CD4-positive, alpha-beta T cell (primary cell): Measurements from ENCODE around the gene COL7A1. TPM values are rescaled to one million over a fixed set of nuclear protein-coding genes. Genes with fewer than 3 reads are reported as not detected.

ENCODE experiments used
- ATAC-seq: fragments of 200-7000 bp; cut with Tn5 transposase; one replicate; pipeline ENCODE4 v1.10.0; 2022; ENCODE audit warnings: mild to moderate bottlenecking; ENCODE audit not compliant: poor library complexity
- CTCF ChIA-PET: fragments of 350-600 bp; sonication (Branson Sonifier 250); formaldehyde crosslinking; loops from one replicate; lab custom pipeline; 2021; ENCODE audit warnings: antibody characterized with exemption, inconsistent platforms; lab: Charles Lee
- POLR2A ChIA-PET: fragments of 350-600 bp; sonication (Branson Sonifier 250); formaldehyde crosslinking; loops from one replicate; lab custom pipeline; 2021; ENCODE audit warnings: antibody characterized with exemption, inconsistent platforms; lab: Charles Lee
- DNase-seq, 14 experiments: peaks; one replicate each; pipeline ENCODE4 v3.0.0-alpha.2; 2013 to 2020; ENCODE audit warnings: mixed read lengths in 2 of 14
- H3K27ac ChIP-seq, 2 donors: one replicate each; pipeline versions ENCODE4 v1.5.1 to v1.7.0; 2013; ENCODE audit warnings: low read length in 2 of 2, low read depth in 1 of 2, mild to moderate bottlenecking in 1 of 2
- H3K27me3 ChIP-seq, 2 experiments: 1 replicate in 1 of 2; 2 replicates in 1 of 2; pipeline versions ENCODE4 v1.6.1 to v1.7.0; 2013; ENCODE audit warnings: low read length in 2 of 2, control low read depth in 1 of 2, mild to moderate bottlenecking in 1 of 2, moderate library complexity in 1 of 2; ENCODE audit not compliant: insufficient read depth in 2 of 2, control insufficient read depth in 1 of 2
- H3K36me3 ChIP-seq: one replicate; pipeline ENCODE4 v1.6.1; 2013; ENCODE audit warnings: low read length, control low read depth; ENCODE audit not compliant: insufficient read depth
- H3K4me1 ChIP-seq: one replicate; pipeline ENCODE4 v1.6.1; 2013; ENCODE audit warnings: low read length, control low read depth; ENCODE audit not compliant: insufficient read depth
- H3K4me3 ChIP-seq: one replicate; pipeline ENCODE4 v1.5.1; 2013; ENCODE audit warnings: mild to moderate bottlenecking, low read length, moderate library complexity
- H3K9me3 ChIP-seq, 2 experiments: 1 replicate in 1 of 2; 2 replicates in 1 of 2; pipeline versions ENCODE4 v1.6.1 to v1.7.0; 2013; ENCODE audit warnings: low read length in 2 of 2, mild to moderate bottlenecking in 2 of 2, control low read depth in 1 of 2, moderate library complexity in 1 of 2; ENCODE audit not compliant: control insufficient read depth in 1 of 2, insufficient read depth in 1 of 2
- H3K27ac Mint-ChIP-seq: one replicate; pipeline ENCODE4 v1.8.0; 2020; ENCODE audit warnings: mixed read lengths
- H3K27me3 Mint-ChIP-seq: one replicate; pipeline ENCODE4 v1.8.0; 2021; ENCODE audit warnings: mixed read lengths
- H3K36me3 Mint-ChIP-seq: one replicate; pipeline ENCODE4 v1.8.0; 2021; ENCODE audit warnings: low read depth, mixed read lengths
- H3K4me1 Mint-ChIP-seq: one replicate; pipeline ENCODE4 v1.8.0; 2021; ENCODE audit warnings: low read depth, mixed read lengths
- H3K4me3 Mint-ChIP-seq: one replicate; pipeline ENCODE4 v1.8.0; 2020; ENCODE audit warnings: mild to moderate bottlenecking, mixed read lengths
- H3K9me3 Mint-ChIP-seq: one replicate; pipeline ENCODE4 v1.8.0; 2020; ENCODE audit warnings: mixed read lengths
- CTCF ChIP-seq: fragments of 200-600 bp; IDR thresholded peaks from one replicate; pipeline ENCODE4 v1.8.0; 2022; ENCODE audit warnings: antibody characterized with exemption, mild to moderate bottlenecking
- intact Hi-C, 2 experiments: fragments of 100-400 bp; cut with DNase I in 1 of 2; cut with micrococcal nuclease in 1 of 2; formaldehyde crosslinking; loops; one replicate each; pipeline versions ENCODE4 v1.15.1 to v1.9.0; 2023 to 2025; cut with DNase I, micrococcal nuclease
- total RNA-seq, 174 experiments: library from RNA in 2 of 174; stranded (reverse) in 2 of 174; gene quantifications; one replicate each; pipeline ENCODE4 v1.2.3 and lab custom pipeline; 2021 to 2026

The COL7A1 gene
- total RNA-seq, 2 experiments from 2014 or later, result 0.73 to 0.93 TPM

- Histone ChIP-seq H3K27ac (no peak overlapping the region), H3K4me3 (no peak overlapping the region), H3K36me3 (peaks cover 2% of the 10 kb centered on the region), H3K27me3 (no peaks in the 10 kb centered on the region), H3K4me1 (no peaks in the 10 kb centered on the region), H3K9me3 (no peaks in the 10 kb centered on the region)
- Mint-ChIP-seq H3K27me3 (no peaks in the 10 kb centered on the region), H3K4me1 (no peaks in the 10 kb centered on the region), H3K36me3 (peaks cover 6% of the 10 kb centered on the region), H3K27ac (no peak overlapping the region), H3K4me3 (no peak overlapping the region), H3K9me3 (no peaks in the 10 kb centered on the region)
- no peak for DNase-seq
- TF ChIP-seq CTCF, result no peak
- CTCF ChIA-PET, result no interaction called here
- ATAC-seq, result no peak
- POLR2A ChIA-PET, result no interaction called here
- intact Hi-C loops, result no loop called here
Measured at GRCh38 chr3:48536785-48537184, 58.3 kb downstream of the COL7A1 start.

DNA sequence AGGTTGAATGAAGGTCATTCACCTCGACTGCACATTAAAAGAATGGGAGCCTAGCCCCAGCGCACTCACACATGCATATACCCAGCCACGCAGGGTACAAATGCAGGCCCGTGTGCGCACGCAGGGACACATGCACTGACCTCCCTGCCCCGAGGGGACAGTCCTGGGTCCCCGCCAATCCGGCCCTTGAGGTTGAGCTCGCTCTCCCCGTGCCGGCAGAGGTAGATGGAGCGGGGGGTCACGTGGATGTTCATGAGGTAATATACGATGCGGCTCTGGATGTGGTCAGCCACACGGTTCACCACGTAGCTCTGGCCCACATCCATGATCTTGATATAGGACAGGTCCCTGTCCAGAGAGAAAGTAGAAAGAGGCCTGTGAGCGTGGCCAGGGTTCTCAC is 59.0 kb downstream of the COL7A1 start:
- Mint-ChIP-seq H3K9me3 (no peaks in the 10 kb centered on the region), H3K27ac (no peak overlapping the region), H3K27me3 (no peaks in the 10 kb centered on the region), H3K4me3 (no peak overlapping the region), H3K4me1 (no peaks in the 10 kb centered on the region), H3K36me3 (peaks cover 6% of the 10 kb centered on the region)
- H3K27me3 ChIP-seq, result no peaks in the 10 kb centered on the region
- no peak overlapping the region for H3K4me3 ChIP-seq
- no peak overlapping the region for H3K27ac ChIP-seq
- ATAC-seq (no peak), DNase-seq (no peak)
- H3K4me1 ChIP-seq, result no peaks in the 10 kb centered on the region
- POLR2A ChIA-PET, result no interaction called here
- no peaks in the 10 kb centered on the region for H3K9me3 ChIP-seq
- TF ChIP-seq CTCF, result no peak
- CTCF ChIA-PET, result no interaction called here
- intact Hi-C loops, result no loop called here
- H3K36me3 ChIP-seq, result peaks cover 2% of the 10 kb centered on the region

- H3K4me3 ChIP-seq, result no peak overlapping the region
- no peaks in the 10 kb centered on the region for H3K4me1 Mint-ChIP-seq
- H3K9me3 Mint-ChIP-seq, result no peaks in the 10 kb centered on the region
- H3K4me3 Mint-ChIP-seq, result no peak overlapping the region
- H3K27ac ChIP-seq, result no peak overlapping the region
- H3K27me3 Mint-ChIP-seq, result no peaks in the 10 kb centered on the region
- peaks cover 2% of the 10 kb centered on the region for H3K36me3 ChIP-seq
- POLR2A ChIA-PET, result no interaction called here
- no peak overlapping the region for H3K27ac Mint-ChIP-seq
- DNase-seq, result no peak
- no peak for TF ChIP-seq CTCF
- intact Hi-C loops, result no loop called here
- no peaks in the 10 kb centered on the region for H3K27me3 ChIP-seq
- ATAC-seq, result no peak
- H3K36me3 Mint-ChIP-seq, result peaks cover 6% of the 10 kb centered on the region
- CTCF ChIA-PET, result no interaction called here
- H3K4me1 ChIP-seq, result no peaks in the 10 kb centered on the region
- H3K9me3 ChIP-seq, result no peaks in the 10 kb centered on the region
Measured at GRCh38 chr3:48535578-48535977, 59.6 kb downstream of the COL7A1 start.
